Endothelial cell of umbilical vein (primary cell): ENCODE data around the gene ZNF488. TPM values are rescaled to one million over a fixed set of nuclear protein-coding genes. Genes with fewer than 3 reads are reported as not detected.

Source experiments
- BruUV-seq: library from RNA; stranded (reverse); fragments of 400-500 nt; replicated peaks from 2 replicates; lab custom pipeline; 2021; lab: Mats Ljungman, UMichigan
- CTCF ChIA-PET: fragments of 300-600, 350-600 bp; sonication (Branson Sonifier 250); formaldehyde crosslinking; loops from one replicate; lab custom pipeline; 2021; ENCODE audit warnings: antibody characterized with exemption, inconsistent platforms; lab: Charles Lee
- POLR2A ChIA-PET: fragments of 300-600, 350-600 bp; sonication (Branson Sonifier 250); formaldehyde crosslinking; loops from one replicate; lab custom pipeline; 2021; ENCODE audit warnings: antibody characterized with exemption, inconsistent platforms; lab: Charles Lee
- DNase-seq: peaks from one replicate; pipeline ENCODE4 v3.0.0-alpha.2; 2011; ENCODE audit warnings: low read depth, low spot score
- FAIRE-seq: peaks from 2 replicates; lab custom pipeline; 2011; peaks lifted over from hg19 to GRCh38; lab: Jason Lieb, UNC
- H2AFZ ChIP-seq: 2 replicates; pipeline ENCODE4 v1.6.0; 2012; ENCODE audit warnings: low read depth, low read length, control low read depth, inconsistent platforms
- H3K27ac ChIP-seq: 2 replicates; pipeline ENCODE4 v1.5.1; 2011; ENCODE audit warnings: low read depth, mild to moderate bottlenecking, control low read depth, low read length, moderate library complexity; ENCODE audit not compliant: insufficient read depth
- H3K27me3 ChIP-seq, 2 experiments: 2 replicates each; pipeline versions ENCODE4 v1.6.0 to v1.6.1; 2011; ENCODE audit warnings: low read length in 2 of 2, mixed read lengths in 1 of 2; ENCODE audit not compliant: control insufficient read depth in 2 of 2, insufficient read depth in 2 of 2
- H3K36me3 ChIP-seq, 2 experiments: 2 replicates in 1 of 2; 3 replicates in 1 of 2; pipeline ENCODE4 v1.5.1; 2011; ENCODE audit warnings: low read length in 2 of 2, mild to moderate bottlenecking in 1 of 2, moderate library complexity in 1 of 2; ENCODE audit not compliant: control insufficient read depth in 2 of 2, insufficient read depth in 2 of 2; ENCODE audit errors: extremely low read depth in 1 of 2
- H3K4me1 ChIP-seq: 3 replicates; pipeline ENCODE4 v1.5.1; 2011; ENCODE audit warnings: mild to moderate bottlenecking, low read length; ENCODE audit not compliant: control insufficient read depth, insufficient read depth; ENCODE audit errors: extremely low read depth
- H3K4me2 ChIP-seq: 2 replicates; pipeline ENCODE4 v1.6.1; 2011; ENCODE audit warnings: low read length, control low read depth, mixed read lengths; ENCODE audit not compliant: insufficient read depth
- H3K4me3 ChIP-seq, 3 experiments: fragments of 200-600 bp in 1 of 3; sonication (generic), shearing (Covaris generic) in 1 of 3; replicated peaks in 1 of 3; 2 replicates each; pipeline ENCODE4 v1.5.1; 2011 to 2016; ENCODE audit warnings: control low read depth in 3 of 3, low read length in 3 of 3, mild to moderate bottlenecking in 2 of 3, inconsistent platforms in 1 of 3, low read depth in 1 of 3, moderate library complexity in 1 of 3; ENCODE audit not compliant: insufficient read depth in 1 of 3
- H3K79me2 ChIP-seq: 2 replicates; pipeline ENCODE4 v1.6.0; 2012; ENCODE audit warnings: low read length, inconsistent platforms; ENCODE audit not compliant: control insufficient read depth, insufficient read depth
- H3K9ac ChIP-seq: replicated peaks from 2 replicates; pipeline ENCODE3; 2011; ENCODE audit warnings: low read length, control low read depth; ENCODE audit not compliant: insufficient read depth; ENCODE audit errors: extremely low read depth
- H3K9me1 ChIP-seq: replicated peaks from 3 replicates; pipeline ENCODE4 v1.6.0; 2011; ENCODE audit warnings: mild to moderate bottlenecking, low read length; ENCODE audit not compliant: control insufficient read depth, insufficient read depth; ENCODE audit errors: extremely low read depth
- H3K9me3 ChIP-seq: replicated peaks from 2 replicates; pipeline ENCODE4 v1.5.1; 2012; ENCODE audit warnings: low read length, inconsistent platforms; ENCODE audit not compliant: control insufficient read depth, insufficient read depth
- H4K20me1 ChIP-seq: replicated peaks from 2 replicates; pipeline ENCODE3; 2011; ENCODE audit warnings: mild to moderate bottlenecking, low read length; ENCODE audit not compliant: control insufficient read depth, insufficient read depth; ENCODE audit errors: extremely low read depth
- FOS ChIP-seq: IDR thresholded peaks from 2 replicates; pipeline ENCODE4 v1.6.1; 2011; ENCODE audit warnings: mild to moderate bottlenecking, low read length, moderate library complexity, borderline replicate concordance; ENCODE audit not compliant: insufficient read depth
- JUN ChIP-seq: IDR thresholded peaks from 2 replicates; pipeline ENCODE4 v1.6.1; 2011; ENCODE audit warnings: borderline replicate concordance, low read depth; ENCODE audit not compliant: insufficient read length, insufficient read depth
- MYC ChIP-seq: IDR thresholded peaks from one replicate; pipeline ENCODE4 v1.6.1; 2011; ENCODE audit warnings: mild to moderate bottlenecking, low read depth, low read length
- POLR2A ChIP-seq: IDR thresholded peaks from 2 replicates; pipeline ENCODE4 v1.6.1; 2012; ENCODE audit warnings: low read depth, mild to moderate bottlenecking, control low read depth, low read length
- POLR2AphosphoS5 ChIP-seq: IDR thresholded peaks from 2 replicates; pipeline ENCODE4 v1.6.1; 2012; ENCODE audit warnings: low read depth, mild to moderate bottlenecking, control low read depth, low read length, moderate library complexity; ENCODE audit not compliant: insufficient read depth
- dilution Hi-C: fragments of 300-500 bp; cut with MboI; formaldehyde crosslinking; loops from one replicate; pipeline ENCODE4 v1.15.0; 2019; ENCODE audit warnings: low sequenced_read_pairs; ENCODE audit not compliant: extremely low pct_ligation_motif_present
- intact Hi-C: fragments of 100-400 bp; cut with micrococcal nuclease; formaldehyde crosslinking; loops from one replicate; pipeline ENCODE4 v1.10.0; 2022
- polyA plus RNA-seq, 4 experiments: library from polyadenylated mRNA; depleted of rRNA in 3 of 4; stranded (reverse) in 3 of 4; unstranded in 1 of 4; fragments of >200 nt; gene quantifications; 2 replicates each; pipeline versions ENCODE4 v1.2.1 to v1.2.3, GENCODE V29; 2011 to 2012; ENCODE audit warnings: missing spikeins in 1 of 4
- total RNA-seq: library from RNA; stranded (reverse); gene quantifications from 2 replicates; pipeline ENCODE4 v1.2.3, GENCODE V29; 2021
- TF ChIP-seq, protein P1 (sequence below), 2 donors: IDR thresholded peaks; 1 replicate in 1 of 2; 2 replicates in 1 of 2; pipeline ENCODE4 v1.5.1; 2011; ENCODE audit warnings: low read length in 2 of 2, mild to moderate bottlenecking in 2 of 2, moderate library complexity in 2 of 2, control low read depth in 1 of 2, inconsistent platforms in 1 of 2, low read depth in 1 of 2; ENCODE audit not compliant: insufficient read depth in 1 of 2; ENCODE audit errors: extremely low read depth in 1 of 2
- TF ChIP-seq, protein P2 (sequence below): IDR thresholded peaks from 2 replicates; pipeline ENCODE4 v1.6.1; 2011; ENCODE audit not compliant: insufficient read depth, insufficient read length

Gene ZNF488
- total and polyA plus RNA-seq, 2 donors (not counting 3 experiments of a cell fraction or from before 2014, with no cell fraction given): 0.21 to 0.38 TPM

DNA sequence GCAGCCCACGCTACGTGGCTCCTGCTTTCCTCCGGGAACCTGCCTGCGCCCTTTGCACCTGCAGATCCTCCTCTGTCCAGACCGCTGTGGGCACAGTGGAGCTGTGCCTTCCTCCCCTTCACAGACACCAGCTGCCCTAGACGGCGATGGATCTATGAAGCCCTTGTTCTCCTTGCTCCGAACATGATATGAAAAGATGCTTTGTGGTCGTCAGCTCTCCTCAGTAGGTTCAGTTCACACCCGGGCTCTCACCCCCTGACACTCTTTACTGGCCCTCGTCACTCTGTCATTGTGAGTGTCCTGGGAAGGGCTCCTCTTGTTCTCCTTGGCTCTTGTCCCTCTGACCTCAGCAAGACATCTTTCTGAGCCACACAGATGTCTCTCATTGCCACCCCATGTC is 4.2 kb downstream of the ZNF488 start:
- dilution Hi-C loops (no loop called here), intact Hi-C loops (no loop called here)
- TF ChIP-seq, protein P1, sequence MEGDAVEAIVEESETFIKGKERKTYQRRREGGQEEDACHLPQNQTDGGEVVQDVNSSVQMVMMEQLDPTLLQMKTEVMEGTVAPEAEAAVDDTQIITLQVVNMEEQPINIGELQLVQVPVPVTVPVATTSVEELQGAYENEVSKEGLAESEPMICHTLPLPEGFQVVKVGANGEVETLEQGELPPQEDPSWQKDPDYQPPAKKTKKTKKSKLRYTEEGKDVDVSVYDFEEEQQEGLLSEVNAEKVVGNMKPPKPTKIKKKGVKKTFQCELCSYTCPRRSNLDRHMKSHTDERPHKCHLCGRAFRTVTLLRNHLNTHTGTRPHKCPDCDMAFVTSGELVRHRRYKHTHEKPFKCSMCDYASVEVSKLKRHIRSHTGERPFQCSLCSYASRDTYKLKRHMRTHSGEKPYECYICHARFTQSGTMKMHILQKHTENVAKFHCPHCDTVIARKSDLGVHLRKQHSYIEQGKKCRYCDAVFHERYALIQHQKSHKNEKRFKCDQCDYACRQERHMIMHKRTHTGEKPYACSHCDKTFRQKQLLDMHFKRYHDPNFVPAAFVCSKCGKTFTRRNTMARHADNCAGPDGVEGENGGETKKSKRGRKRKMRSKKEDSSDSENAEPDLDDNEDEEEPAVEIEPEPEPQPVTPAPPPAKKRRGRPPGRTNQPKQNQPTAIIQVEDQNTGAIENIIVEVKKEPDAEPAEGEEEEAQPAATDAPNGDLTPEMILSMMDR (IDR thresholded peaks at IDR 0.05; ENCODE audit: extremely low read depth in 1 of 2, insufficient read depth in 1 of 2, low read depth in 1 of 2, low read length in 2 of 2): no peak
- TF ChIP-seq FOS (no peak), JUN (no peak), MYC (no peak), POLR2A (no peak), POLR2AphosphoS5 (no peak)
- TF ChIP-seq, protein P2, sequence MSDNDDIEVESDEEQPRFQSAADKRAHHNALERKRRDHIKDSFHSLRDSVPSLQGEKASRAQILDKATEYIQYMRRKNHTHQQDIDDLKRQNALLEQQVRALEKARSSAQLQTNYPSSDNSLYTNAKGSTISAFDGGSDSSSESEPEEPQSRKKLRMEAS: no peak
- Histone ChIP-seq H3K36me3 (no peaks in the 10 kb centered on the region), H4K20me1 (no peaks in the 10 kb centered on the region), H3K4me1 (peaks cover 3% of the 10 kb centered on the region), H3K9me1 (no peaks in the 10 kb centered on the region), H3K9me3 (no peaks in the 10 kb centered on the region), H3K27me3 (peaks cover 22 to 32% of the 10 kb centered on the region in 2 experiments), H3K4me3 (no peak overlapping the region), H2AFZ (no peak overlapping the region), H3K27ac (no peak overlapping the region), H3K79me2 (no peaks in the 10 kb centered on the region), H3K9ac (no peak overlapping the region), H3K4me2 (no peak overlapping the region)
- BruUV-seq: no TSS peak
- ChIA-PET CTCF (interaction anchor here (1.6 to 1.7 kb wide), 2 partner anchors 1095 to 1097 kb away, joined by 6 to 10 read pairs; no protein-coding TSS in a partner anchor), POLR2A (no interaction called here)
- FAIRE-seq (no peak), DNase-seq (no peak)
